Keratinocyte (primary cell): ENCODE data around the gene TKT. TPM values are rescaled to one million over a fixed set of nuclear protein-coding genes. Genes with fewer than 3 reads are reported as not detected.

ENCODE experiments used
- DNase-seq: peaks from one replicate; pipeline ENCODE4 v3.0.0-alpha.2; 2011; ENCODE audit warnings: low read depth, missing footprints, low spot score
- FAIRE-seq: peaks from 2 replicates; lab custom pipeline; 2011; peaks lifted over from hg19 to GRCh38; lab: Jason Lieb, UNC
- H2AFZ ChIP-seq: 2 replicates; pipeline ENCODE4 v1.6.0; 2012; ENCODE audit warnings: low read length, control low read depth, inconsistent platforms; ENCODE audit not compliant: control insufficient read depth
- H3K27ac ChIP-seq: 2 replicates; pipeline ENCODE4 v1.5.1; 2011; ENCODE audit warnings: low read length; ENCODE audit not compliant: control insufficient read depth, insufficient read depth
- H3K27me3 ChIP-seq: 3 replicates; pipeline ENCODE4 v1.6.0; 2011; ENCODE audit warnings: low read length; ENCODE audit not compliant: control insufficient read depth, insufficient read depth; ENCODE audit errors: extremely low read depth
- H3K36me3 ChIP-seq, 2 experiments: 2 replicates in 1 of 2; 3 replicates in 1 of 2; pipeline ENCODE4 v1.5.1; 2011; ENCODE audit warnings: low read length in 2 of 2, mild to moderate bottlenecking in 1 of 2; ENCODE audit not compliant: control insufficient read depth in 2 of 2, insufficient read depth in 2 of 2; ENCODE audit errors: extremely low read depth in 1 of 2
- H3K4me1 ChIP-seq: 3 replicates; pipeline ENCODE4 v1.5.1; 2011; ENCODE audit warnings: low read length; ENCODE audit not compliant: control insufficient read depth, insufficient read depth; ENCODE audit errors: extremely low read depth
- H3K4me2 ChIP-seq: 3 replicates; pipeline ENCODE4 v1.6.0; 2011; ENCODE audit warnings: low read depth, low read length; ENCODE audit not compliant: control insufficient read depth, insufficient read depth; ENCODE audit errors: extremely low read depth
- H3K4me3 ChIP-seq, 3 experiments: fragments of 200-600 bp in 1 of 3; sonication (generic) in 1 of 3; 2 replicates in 2 of 3; 3 replicates in 1 of 3; pipeline ENCODE4 v1.5.1; 2011 to 2016; ENCODE audit warnings: low read length in 3 of 3, mild to moderate bottlenecking in 3 of 3, control low read depth in 2 of 3, inconsistent platforms in 1 of 3, low read depth in 1 of 3, mixed read lengths in 1 of 3, mixed run types in 1 of 3, moderate library complexity in 1 of 3; ENCODE audit not compliant: control insufficient read depth in 2 of 3, insufficient read depth in 2 of 3; ENCODE audit errors: extremely low read depth in 1 of 3
- H3K79me2 ChIP-seq: 2 replicates; pipeline ENCODE4 v1.6.0; 2012; ENCODE audit warnings: low read length; ENCODE audit not compliant: control insufficient read depth, insufficient read depth
- H3K9ac ChIP-seq: 3 replicates; pipeline ENCODE4 v1.6.0; 2011; ENCODE audit warnings: low read length; ENCODE audit not compliant: control insufficient read depth, insufficient read depth; ENCODE audit errors: extremely low read depth
- H3K9me1 ChIP-seq: 3 replicates; pipeline ENCODE4 v1.6.0; 2011; ENCODE audit warnings: low read length; ENCODE audit not compliant: control insufficient read depth, insufficient read depth; ENCODE audit errors: extremely low read depth
- H3K9me3 ChIP-seq: 2 replicates; pipeline ENCODE4 v1.5.1; 2012; ENCODE audit warnings: low read depth, low read length; ENCODE audit not compliant: control insufficient read depth
- H4K20me1 ChIP-seq: 3 replicates; pipeline ENCODE4 v1.6.0; 2011; ENCODE audit warnings: low read length; ENCODE audit not compliant: control insufficient read depth, insufficient read depth; ENCODE audit errors: extremely low read depth
- CTCF ChIP-seq, 3 experiments: IDR thresholded peaks in 1 of 3; conservative IDR thresholded peaks in 1 of 3; optimal IDR thresholded peaks in 1 of 3; 2 replicates in 2 of 3; 3 replicates in 1 of 3; pipeline versions ENCODE3 to v1.5.1; 2011; ENCODE audit warnings: low read length in 3 of 3, mild to moderate bottlenecking in 3 of 3, moderate library complexity in 2 of 3, control low read depth in 1 of 3, inconsistent platforms in 1 of 3; ENCODE audit not compliant: insufficient read depth in 2 of 3; ENCODE audit errors: extremely low read depth in 1 of 3
- EZH2 ChIP-seq: IDR thresholded peaks from one replicate; pipeline ENCODE4 v1.6.1; 2012; ENCODE audit warnings: inconsistent platforms, mild to moderate bottlenecking, low read length, moderate library complexity
- dilution Hi-C: fragments of 300-500 bp; cut with MboI; formaldehyde crosslinking; loops from one replicate; pipeline ENCODE4 v1.7.0; 2020; ENCODE audit warnings: low sequenced_read_pairs; ENCODE audit not compliant: extremely low pct_ligation_motif_present
- polyA minus RNA-seq, 3 experiments: library from RNA; depleted of rRNA, polyadenylated mRNA; stranded (reverse); fragments of >200 nt; gene quantifications; 1 replicate in 1 of 3; 2 replicates in 1 of 3; 3 replicates in 1 of 3; pipeline ENCODE4 v1.2.3, GENCODE V29; 2011
- polyA plus RNA-seq, 5 experiments: library from polyadenylated mRNA; depleted of rRNA in 3 of 5; stranded (reverse) in 3 of 5; stranded (forward) in 1 of 5; unstranded in 1 of 5; fragments of >200 nt; gene quantifications; 1 replicate in 1 of 5; 2 replicates in 3 of 5; 3 replicates in 1 of 5; pipeline versions ENCODE4 v1.2.1 to v1.2.3, GENCODE V29; 2011 to 2012; ENCODE audit warnings: missing spikeins in 2 of 5, low read depth in 1 of 5, low replicate concordance in 1 of 5

The TKT gene
- polyA plus RNA-seq (225 to 282 TPM (median 266 TPM) in 3 replicates), polyA minus RNA-seq (167 to 388 TPM (median 197 TPM) in 3 replicates)
- polyA plus RNA-seq (2011; ENCODE audit: low read depth) = 49.0 TPM
- 157 and 279 TPM in 2 replicates for polyA plus RNA-seq (2011; cell fraction: cytosol; rRNA removed)
- 177 and 237 TPM in 2 replicates for polyA plus RNA-seq (2011; cell fraction: nucleus; rRNA removed)
- 176 and 519 TPM in 2 replicates for polyA plus RNA-seq (2012; ENCODE audit: low replicate concordance)
- polyA minus RNA-seq (2011; cell fraction: cytosol; rRNA and poly(A)+ RNA removed) = 270 TPM
- polyA minus RNA-seq (2011; cell fraction: nucleus; rRNA and poly(A)+ RNA removed) = 129 and 143 TPM in 2 replicates

GRCh38 chr3:53255775-53256703, at the start of gene TKT:
Gene TKT, minus strand, starts transcription at chr3:53256022. Its CDS starts 80 bp downstream, at chr3:53255942.
- FAIRE-seq = peak; percentile 58

GRCh38 chr3:53303957-53304356, 48.1 kb upstream of the TKT start:
- Histone ChIP-seq H3K9me3 (no peaks in the 10 kb centered on the region), H3K9ac (no peak overlapping the region), H3K4me1 (no peaks in the 10 kb centered on the region), H3K27ac (no peak overlapping the region), H3K4me3 (no peak overlapping the region), H4K20me1 (no peaks in the 10 kb centered on the region), H2AFZ (no peak overlapping the region), H3K36me3 (peaks cover 0 to 3% of the 10 kb centered on the region in 2 experiments), H3K9me1 (no peaks in the 10 kb centered on the region), H3K4me2 (no peak overlapping the region), H3K79me2 (no peaks in the 10 kb centered on the region), H3K27me3 (no peaks in the 10 kb centered on the region)
- TF ChIP-seq EZH2 (no peak), CTCF (optimal IDR thresholded peaks at IDR 0.05 in 1 of 3, IDR thresholded peaks at IDR 0.05 in 1 of 3, conservative IDR thresholded peaks at IDR 0.05 in 1 of 3; ENCODE audit: extremely low read depth in 1 of 3, insufficient read depth in 2 of 3, low read length in 3 of 3) (no peak)
- no peak for FAIRE-seq
- no peak for DNase-seq
- dilution Hi-C loops = no loop called here

More at GRCh38 chr3:53255775-53256703, at the start of gene TKT:
- peaks cover 2% of the 10 kb centered on the region for H3K9me1 ChIP-seq
- TF ChIP-seq CTCF (optimal IDR thresholded peaks at IDR 0.05 in 1 of 3, IDR thresholded peaks at IDR 0.05 in 1 of 3, conservative IDR thresholded peaks at IDR 0.05 in 1 of 3; ENCODE audit: extremely low read depth in 1 of 3, insufficient read depth in 2 of 3, low read length in 3 of 3) (no peak), EZH2 (no peak)
- peaks cover 36% of the 10 kb centered on the region for H4K20me1 ChIP-seq
- no peak within 1 kb of the TSS for H2AFZ ChIP-seq
- H3K4me2 ChIP-seq = peak within 1 kb of the TSS; percentile 93
- no peaks in the 10 kb centered on the region for H3K9me3 ChIP-seq
- peaks cover 48% of the 10 kb centered on the region for H3K79me2 ChIP-seq
- peak within 1 kb of the TSS; percentile 72 for H3K27ac ChIP-seq
- H3K27me3 ChIP-seq = no peaks in the 10 kb centered on the region
- H3K4me1 ChIP-seq = peaks cover 18% of the 10 kb centered on the region
- DNase-seq = no peak
- H3K36me3 ChIP-seq = peaks cover 13% of the 10 kb centered on the region in 2 experiments
- dilution Hi-C loops = no loop called here
- H3K4me3 ChIP-seq = peak within 1 kb of the TSS; percentile 79 to 95 (median 89)
- peak within 1 kb of the TSS; percentile 81 for H3K9ac ChIP-seq
